ENCODE measurements around the gene RGS16. TPM values are rescaled to one million over a fixed set of nuclear protein-coding genes. Genes with fewer than 3 reads are reported as not detected.
"Not testable (repeated sequence)": the region's sequence is repeated elsewhere in the genome, so short reads cannot be mapped to it uniquely, and the experiment has no call there.

The RGS16 gene
- polyA plus RNA-seq, 1 donor (not counting 4 experiments of a cell fraction or from before 2014, with no cell fraction given), result 0.34 TPM

DNA sequence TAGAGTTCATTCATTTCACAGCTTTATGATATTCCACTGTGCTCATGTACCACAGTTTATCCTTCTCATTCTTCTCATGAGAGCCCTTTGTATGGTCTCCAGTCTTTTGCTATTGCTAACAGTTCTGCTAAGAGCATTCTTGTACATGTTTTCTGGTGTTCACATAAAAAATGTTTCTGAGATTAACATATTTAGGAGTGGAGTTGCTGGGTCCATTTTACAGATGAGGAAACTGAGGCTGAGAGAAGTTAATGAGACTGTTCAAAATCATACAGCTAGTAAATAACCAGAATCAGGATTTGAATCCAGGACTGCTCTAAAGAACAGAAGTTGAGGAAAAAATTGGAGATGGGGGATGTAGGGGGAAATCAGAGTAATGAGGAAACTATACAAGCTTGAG is 28.8 kb upstream of the RGS16 start:
- no peak overlapping the region for H3K9ac ChIP-seq (ENCODE audit: control insufficient read depth, extremely low read depth, insufficient read depth, low read length)
- no peak overlapping the region for H3K27ac ChIP-seq (ENCODE audit: control insufficient read depth, insufficient read depth, low read length)
- H2AFZ ChIP-seq (ENCODE audit: control insufficient read depth, low read length), result no peak overlapping the region
- no peaks in the 10 kb centered on the region for H3K4me1 ChIP-seq (ENCODE audit: control insufficient read depth, extremely low read depth, insufficient read depth, low read length)
- no peaks in the 10 kb centered on the region for H3K36me3 ChIP-seq (ENCODE audit: control insufficient read depth in 2 of 2, extremely low read depth in 1 of 2, insufficient read depth in 2 of 2, low read length in 2 of 2)
- H3K79me2 ChIP-seq (ENCODE audit: control insufficient read depth, insufficient read depth, low read length), result no peaks in the 10 kb centered on the region
- dilution Hi-C loops (cut with MboI; ENCODE audit: extremely low pct_ligation_motif_present, low sequenced_read_pairs), result no loop called here
- no peaks in the 10 kb centered on the region for H3K9me3 ChIP-seq (ENCODE audit: control insufficient read depth, low read depth, low read length)
- no peak for DNase-seq (ENCODE audit: low read depth, low spot score)
- no peak overlapping the region for H3K4me2 ChIP-seq (ENCODE audit: control insufficient read depth, extremely low read depth, insufficient read depth, low read depth, low read length)
- TF ChIP-seq, protein P1, sequence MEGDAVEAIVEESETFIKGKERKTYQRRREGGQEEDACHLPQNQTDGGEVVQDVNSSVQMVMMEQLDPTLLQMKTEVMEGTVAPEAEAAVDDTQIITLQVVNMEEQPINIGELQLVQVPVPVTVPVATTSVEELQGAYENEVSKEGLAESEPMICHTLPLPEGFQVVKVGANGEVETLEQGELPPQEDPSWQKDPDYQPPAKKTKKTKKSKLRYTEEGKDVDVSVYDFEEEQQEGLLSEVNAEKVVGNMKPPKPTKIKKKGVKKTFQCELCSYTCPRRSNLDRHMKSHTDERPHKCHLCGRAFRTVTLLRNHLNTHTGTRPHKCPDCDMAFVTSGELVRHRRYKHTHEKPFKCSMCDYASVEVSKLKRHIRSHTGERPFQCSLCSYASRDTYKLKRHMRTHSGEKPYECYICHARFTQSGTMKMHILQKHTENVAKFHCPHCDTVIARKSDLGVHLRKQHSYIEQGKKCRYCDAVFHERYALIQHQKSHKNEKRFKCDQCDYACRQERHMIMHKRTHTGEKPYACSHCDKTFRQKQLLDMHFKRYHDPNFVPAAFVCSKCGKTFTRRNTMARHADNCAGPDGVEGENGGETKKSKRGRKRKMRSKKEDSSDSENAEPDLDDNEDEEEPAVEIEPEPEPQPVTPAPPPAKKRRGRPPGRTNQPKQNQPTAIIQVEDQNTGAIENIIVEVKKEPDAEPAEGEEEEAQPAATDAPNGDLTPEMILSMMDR (optimal IDR thresholded peaks at IDR 0.05 in 1 of 3, IDR thresholded peaks at IDR 0.05 in 1 of 3, conservative IDR thresholded peaks at IDR 0.05 in 1 of 3; ENCODE audit: extremely low read depth in 1 of 3, insufficient read depth in 2 of 3, low read length in 3 of 3), result no peak
- no peak for TF ChIP-seq EZH2 (IDR thresholded peaks at IDR 0.05; ENCODE audit: low read length)
- H3K9me1 ChIP-seq (ENCODE audit: control insufficient read depth, extremely low read depth, insufficient read depth, low read length), result no peaks in the 10 kb centered on the region
- no peaks in the 10 kb centered on the region for H4K20me1 ChIP-seq (ENCODE audit: control insufficient read depth, extremely low read depth, insufficient read depth, low read length)
- H3K4me3 ChIP-seq (ENCODE audit: control insufficient read depth in 2 of 3, extremely low read depth in 1 of 3, insufficient read depth in 2 of 3, low read depth in 1 of 3, low read length in 3 of 3), result no peak overlapping the region
- no peak for FAIRE-seq
- H3K27me3 ChIP-seq (ENCODE audit: control insufficient read depth, extremely low read depth, insufficient read depth, low read length), result no peaks in the 10 kb centered on the region

DNA sequence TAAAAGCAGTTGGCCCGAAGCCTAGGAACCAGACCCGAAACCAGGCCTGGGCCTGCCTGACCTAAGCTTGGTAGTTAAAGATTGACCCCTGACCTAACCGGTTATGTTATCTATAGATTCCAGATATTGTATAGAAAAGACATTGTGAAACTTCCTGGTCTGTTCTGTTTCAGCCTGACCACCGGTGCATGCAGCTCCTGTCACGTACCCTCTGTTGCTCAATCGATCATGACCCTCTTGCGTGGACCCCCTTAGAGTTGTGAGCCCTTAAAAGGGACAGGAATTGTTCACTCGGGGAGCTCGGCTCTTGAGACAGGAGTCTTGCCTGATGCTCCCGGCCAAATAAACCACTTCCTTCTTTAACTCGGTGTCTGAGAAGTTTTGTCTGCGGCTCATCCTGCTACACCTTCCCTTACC is 28.3 kb upstream of the RGS16 start:
- H3K36me3 ChIP-seq (ENCODE audit: control insufficient read depth in 2 of 2, extremely low read depth in 1 of 2, insufficient read depth in 2 of 2, low read length in 2 of 2); DNase-seq (ENCODE audit: low read depth, low spot score); H3K27me3 ChIP-seq (ENCODE audit: control insufficient read depth, extremely low read depth, insufficient read depth, low read length); H3K4me2 ChIP-seq (ENCODE audit: control insufficient read depth, extremely low read depth, insufficient read depth, low read depth, low read length); H3K9me1 ChIP-seq (ENCODE audit: control insufficient read depth, extremely low read depth, insufficient read depth, low read length); dilution Hi-C loops (cut with MboI; ENCODE audit: extremely low pct_ligation_motif_present, low sequenced_read_pairs); H3K27ac ChIP-seq (ENCODE audit: control insufficient read depth, insufficient read depth, low read length); H3K79me2 ChIP-seq (ENCODE audit: control insufficient read depth, insufficient read depth, low read length); H3K4me1 ChIP-seq (ENCODE audit: control insufficient read depth, extremely low read depth, insufficient read depth, low read length); H4K20me1 ChIP-seq (ENCODE audit: control insufficient read depth, extremely low read depth, insufficient read depth, low read length); H2AFZ ChIP-seq (ENCODE audit: control insufficient read depth, low read length); H3K9me3 ChIP-seq (ENCODE audit: control insufficient read depth, low read depth, low read length); H3K4me3 ChIP-seq (ENCODE audit: control insufficient read depth in 2 of 3, extremely low read depth in 1 of 3, insufficient read depth in 2 of 3, low read depth in 1 of 3, low read length in 3 of 3); H3K9ac ChIP-seq (ENCODE audit: control insufficient read depth, extremely low read depth, insufficient read depth, low read length); FAIRE-seq: not testable (repeated sequence)

DNA sequence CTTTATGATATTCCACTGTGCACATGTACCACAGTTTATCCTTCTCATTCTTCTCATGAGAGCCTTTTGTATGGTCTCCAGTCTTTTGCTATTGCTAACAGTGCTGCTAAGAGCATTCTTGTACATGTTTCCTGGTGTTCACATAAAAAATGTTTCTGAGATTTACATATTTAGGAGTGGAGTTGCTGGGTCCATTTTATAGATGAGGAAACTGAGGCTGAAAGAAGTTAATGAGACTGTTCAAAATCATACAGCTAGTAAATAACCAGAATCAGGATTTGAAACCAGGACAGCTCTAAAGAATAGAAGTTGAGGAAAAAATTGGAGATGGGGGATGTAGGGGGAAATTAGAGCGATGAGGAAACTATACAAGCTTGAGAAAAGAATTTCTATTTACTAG is 27.8 kb upstream of the RGS16 start:
- no peaks in the 10 kb centered on the region for H3K9me1 ChIP-seq (ENCODE audit: control insufficient read depth, extremely low read depth, insufficient read depth, low read length)
- no peaks in the 10 kb centered on the region for H3K36me3 ChIP-seq (ENCODE audit: control insufficient read depth in 2 of 2, extremely low read depth in 1 of 2, insufficient read depth in 2 of 2, low read length in 2 of 2)
- H3K9ac ChIP-seq (ENCODE audit: control insufficient read depth, extremely low read depth, insufficient read depth, low read length), result no peak overlapping the region
- no peaks in the 10 kb centered on the region for H4K20me1 ChIP-seq (ENCODE audit: control insufficient read depth, extremely low read depth, insufficient read depth, low read length)
- H3K79me2 ChIP-seq (ENCODE audit: control insufficient read depth, insufficient read depth, low read length), result no peaks in the 10 kb centered on the region
- H3K4me1 ChIP-seq (ENCODE audit: control insufficient read depth, extremely low read depth, insufficient read depth, low read length), result no peaks in the 10 kb centered on the region
- H3K9me3 ChIP-seq (ENCODE audit: control insufficient read depth, low read depth, low read length), result no peaks in the 10 kb centered on the region
- no peak overlapping the region for H3K4me3 ChIP-seq (ENCODE audit: control insufficient read depth in 2 of 3, extremely low read depth in 1 of 3, insufficient read depth in 2 of 3, low read depth in 1 of 3, low read length in 3 of 3)
- dilution Hi-C loops (cut with MboI; ENCODE audit: extremely low pct_ligation_motif_present, low sequenced_read_pairs), result no loop called here
- no peak overlapping the region for H3K27ac ChIP-seq (ENCODE audit: control insufficient read depth, insufficient read depth, low read length)
- no peaks in the 10 kb centered on the region for H3K27me3 ChIP-seq (ENCODE audit: control insufficient read depth, extremely low read depth, insufficient read depth, low read length)
- FAIRE-seq, result no peak
- H2AFZ ChIP-seq (ENCODE audit: control insufficient read depth, low read length), result no peak overlapping the region
- DNase-seq (ENCODE audit: low read depth, low spot score), result no peak
- H3K4me2 ChIP-seq (ENCODE audit: control insufficient read depth, extremely low read depth, insufficient read depth, low read depth, low read length), result no peak overlapping the region
- no peak for TF ChIP-seq EZH2 (IDR thresholded peaks at IDR 0.05; ENCODE audit: low read length)
- TF ChIP-seq, protein P1 (optimal IDR thresholded peaks at IDR 0.05 in 1 of 3, IDR thresholded peaks at IDR 0.05 in 1 of 3, conservative IDR thresholded peaks at IDR 0.05 in 1 of 3; ENCODE audit: extremely low read depth in 1 of 3, insufficient read depth in 2 of 3, low read length in 3 of 3), result no peak

Data from keratinocyte (primary cell).